IPS DF 19.7 (cell line): ENCODE data around the gene ABCA2.
"Not testable (repeated sequence)": the region's sequence is repeated elsewhere in the genome, so short reads cannot be mapped to it uniquely, and the experiment has no call there.

Experiments
- DNase-seq: peaks from one replicate; pipeline ENCODE4 v3.0.0-alpha.2; 2013; ENCODE audit warnings: low read depth, low spot score

The ABCA2 gene

DNA sequence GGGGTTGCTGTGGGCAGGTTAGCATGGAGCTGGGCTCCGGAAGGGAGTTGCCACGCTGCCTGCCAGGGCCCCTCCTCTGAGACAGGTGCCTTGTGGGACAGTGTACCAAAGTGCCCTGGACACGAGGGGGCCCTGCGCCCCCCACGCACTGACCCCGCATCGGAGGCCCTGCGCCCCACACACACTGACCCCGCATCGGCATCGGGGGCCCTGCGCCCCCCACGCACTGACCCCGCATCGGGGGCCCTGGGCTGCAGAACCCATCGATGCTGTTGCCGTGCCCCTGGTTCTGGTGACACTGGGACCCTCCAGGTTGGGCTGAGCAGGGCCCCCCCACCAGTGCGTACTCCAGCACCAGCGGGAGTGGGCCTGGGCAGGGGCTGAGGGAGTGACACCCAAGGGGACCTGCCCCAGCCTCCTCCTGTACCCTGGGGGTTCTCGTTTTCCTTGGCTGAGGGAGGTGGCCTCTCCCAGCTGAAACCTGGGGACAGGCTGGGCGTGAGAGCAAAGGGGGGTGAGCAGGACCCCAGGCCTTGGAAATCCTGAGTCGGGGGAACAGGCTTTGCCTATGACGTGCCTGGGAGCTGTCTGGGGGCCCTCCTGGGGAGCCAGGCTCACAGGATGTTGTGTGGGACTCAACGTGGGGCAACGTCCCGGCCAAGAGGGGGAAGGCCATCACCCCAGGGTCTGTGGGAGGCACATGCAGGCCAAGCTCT lies 35.4 kb upstream of the ABCA2 start:
- no peak for DNase-seq

DNA sequence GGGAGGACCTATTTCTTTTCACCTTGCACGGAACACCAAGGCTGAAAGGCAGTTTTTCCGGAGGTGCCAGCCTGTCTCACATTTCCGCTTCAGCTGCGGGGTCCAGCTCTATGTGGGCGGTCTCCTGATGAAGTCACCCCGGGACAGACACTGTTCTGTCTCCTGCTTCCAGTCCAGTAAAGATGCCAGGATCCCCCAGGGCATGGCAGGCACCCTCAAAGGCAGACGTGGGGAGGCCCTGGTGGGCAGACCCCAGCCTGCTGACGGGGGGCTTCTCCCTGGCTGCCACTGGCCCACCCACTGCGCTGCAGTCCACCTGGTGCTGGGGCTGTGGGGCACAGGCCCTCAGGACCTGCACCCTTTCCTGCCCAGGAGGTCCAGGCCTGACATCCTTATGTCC lies 34.8 kb upstream of the ABCA2 start:
- not testable (repeated sequence) for DNase-seq

DNA sequence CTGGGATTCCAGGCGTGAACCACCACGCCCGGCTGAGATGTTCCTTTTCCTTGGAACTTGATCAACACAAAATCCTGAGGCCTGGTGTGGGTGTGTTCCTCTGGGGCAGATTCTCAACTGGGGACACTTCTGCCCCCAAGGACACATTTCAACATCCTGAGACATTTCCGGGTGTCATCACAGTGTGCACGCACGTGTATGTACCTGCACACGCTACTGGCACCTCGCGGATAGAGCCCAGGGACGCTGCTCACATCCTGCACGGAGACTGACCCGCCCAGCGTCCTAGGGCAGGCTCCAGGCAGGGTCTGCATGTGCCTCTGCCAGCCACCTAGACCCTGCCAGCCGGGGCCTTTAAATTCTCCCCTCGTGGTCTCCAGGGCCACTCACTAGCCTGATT lies 34.3 kb upstream of the ABCA2 start:
- DNase-seq: no peak

GRCh38 chr9:137058521-137059234 lies 30.6 kb upstream of the ABCA2 start:
- no peak for DNase-seq

DNA sequence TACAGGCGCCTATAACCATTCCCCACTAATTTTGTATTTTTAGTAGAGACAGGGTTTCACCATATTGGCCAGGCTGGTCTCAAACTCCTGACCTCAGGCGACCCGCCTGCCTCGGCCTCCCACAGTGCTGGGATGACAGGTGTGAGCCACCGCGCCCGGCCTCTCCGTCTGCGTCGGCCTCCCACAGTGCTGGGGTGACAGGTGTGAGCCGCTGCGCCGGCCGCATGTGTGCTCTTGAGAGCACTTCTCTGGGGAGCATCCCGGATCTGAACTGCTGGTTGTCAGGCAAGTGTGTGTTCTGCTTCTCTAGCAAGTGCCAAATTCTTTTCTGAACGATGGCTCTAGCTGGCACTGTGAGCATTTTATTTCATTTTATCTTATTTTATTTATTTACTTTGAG lies 29.5 kb upstream of the ABCA2 start:
- DNase-seq: no peak

DNA sequence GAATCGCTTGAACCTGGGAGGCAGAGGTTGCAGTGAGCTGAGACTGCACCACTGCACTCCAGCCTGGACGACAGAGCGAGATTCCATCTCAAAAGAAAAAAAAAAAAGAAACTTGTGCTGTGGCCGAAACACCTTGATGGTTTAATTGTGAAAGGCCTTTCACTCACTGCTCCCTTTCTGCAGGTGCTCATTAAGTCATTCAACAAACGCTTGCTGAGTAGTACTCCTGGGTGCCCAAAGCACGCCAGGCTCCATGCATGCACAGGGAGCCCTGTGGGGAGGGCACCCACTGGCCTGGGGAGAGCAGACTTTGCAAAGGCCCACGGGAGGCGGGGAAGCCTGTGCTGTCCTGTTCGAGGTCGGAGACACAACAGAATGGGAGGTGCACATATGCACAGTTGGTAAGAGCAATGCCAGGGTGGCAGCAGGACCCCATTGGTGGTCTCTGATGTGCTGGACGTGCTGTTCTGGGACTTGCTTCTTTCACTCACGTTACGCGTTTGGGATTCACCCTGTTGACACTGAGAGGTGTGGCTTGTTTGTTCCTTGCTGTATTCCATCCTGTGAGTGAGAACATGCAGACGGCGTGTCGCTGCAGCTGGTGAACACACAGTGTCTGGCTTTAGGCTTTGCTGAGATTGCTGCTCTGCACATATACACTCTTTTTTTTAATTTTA lies 28.8 kb upstream of the ABCA2 start:
- no peak for DNase-seq

- no peak for DNase-seq
These were observed 27.6 kb upstream of the ABCA2 start for GRCh38 chr9:137055385-137056364.

DNA sequence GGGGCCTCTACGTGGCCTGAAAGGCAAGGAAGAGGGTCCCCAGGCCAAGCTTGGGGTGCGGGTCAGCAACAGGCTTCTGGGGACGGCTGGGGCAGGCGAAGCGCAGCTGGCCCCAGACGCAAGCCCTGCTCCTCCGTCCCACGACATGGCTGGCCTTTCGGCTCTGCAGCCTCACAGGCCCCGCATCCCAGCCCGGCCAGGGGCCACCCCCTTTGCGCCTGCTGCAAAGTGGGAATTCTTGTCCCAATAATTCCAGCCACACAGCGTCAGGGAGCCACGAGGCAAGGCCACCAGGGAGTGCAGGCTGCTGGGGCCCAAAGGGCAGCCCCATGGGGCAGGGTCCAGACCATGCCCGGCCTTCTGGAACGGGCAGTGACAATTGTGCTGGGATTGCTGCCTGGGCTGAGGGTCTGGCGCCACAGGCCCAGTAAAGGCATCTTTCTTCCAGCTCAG lies 26.9 kb upstream of the ABCA2 start:
- DNase-seq: no peak

- DNase-seq: no peak
These were observed 26.2 kb upstream of the ABCA2 start, which contains the start of gene ENTPD2 for GRCh38 chr9:137053944-137054931. ENTPD2 (minus strand) TSS chr9:137054061; CDS start chr9:137053997, 64 bp downstream.

GRCh38 chr9:137052998-137053943 lies 25.2 kb upstream of the ABCA2 start:
- DNase-seq: no peak

DNA sequence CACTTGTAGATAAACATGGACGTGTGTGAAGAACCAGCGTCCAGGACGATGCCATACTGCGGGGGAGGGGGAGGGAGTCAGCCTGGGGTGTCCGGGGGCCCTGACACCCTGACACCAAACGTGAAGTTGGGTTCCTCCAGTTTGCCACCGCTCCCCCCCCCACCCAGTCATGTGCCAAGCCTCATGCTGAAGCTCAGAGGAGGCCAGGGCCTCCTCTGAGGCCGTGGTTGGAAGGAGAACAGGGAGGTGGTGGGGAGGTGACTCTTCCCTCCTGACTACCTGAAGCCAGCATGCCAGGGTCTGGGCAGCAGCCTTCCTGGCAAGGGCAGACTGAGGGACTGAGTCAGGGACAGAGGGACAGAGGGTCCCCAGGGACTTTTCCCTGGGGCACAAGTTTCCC lies 24.3 kb upstream of the ABCA2 start:
- no peak for DNase-seq

DNA sequence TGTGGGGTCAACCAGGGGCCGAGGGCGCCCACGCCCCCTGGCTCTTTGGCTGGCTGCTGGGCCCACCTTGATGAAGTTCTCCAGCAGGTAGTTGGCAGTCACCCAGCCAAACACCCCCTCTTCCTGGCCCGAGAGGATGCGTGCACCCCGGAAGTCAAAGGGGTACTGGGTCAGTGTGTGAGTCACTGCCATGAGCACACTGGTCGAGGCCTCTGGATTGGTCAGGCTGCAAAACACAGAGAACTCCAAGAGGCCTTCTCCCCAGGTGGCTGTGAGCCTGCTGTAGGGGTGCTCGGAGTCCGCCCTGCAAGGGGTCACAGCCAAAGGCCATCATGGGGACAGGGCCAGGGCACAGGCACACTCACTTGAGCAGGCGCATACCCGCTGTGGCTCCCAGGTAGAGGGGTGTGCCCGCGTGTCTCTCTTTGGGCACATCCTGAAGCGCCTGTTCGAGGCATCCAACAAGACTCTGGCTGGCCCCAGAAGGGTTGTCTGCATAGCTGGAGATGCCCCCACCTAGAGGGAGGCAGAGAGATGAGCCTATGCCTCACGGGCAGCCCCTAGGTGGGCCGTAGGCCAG lies 23.2 kb upstream of the ABCA2 start:
- DNase-seq: no peak

DNA sequence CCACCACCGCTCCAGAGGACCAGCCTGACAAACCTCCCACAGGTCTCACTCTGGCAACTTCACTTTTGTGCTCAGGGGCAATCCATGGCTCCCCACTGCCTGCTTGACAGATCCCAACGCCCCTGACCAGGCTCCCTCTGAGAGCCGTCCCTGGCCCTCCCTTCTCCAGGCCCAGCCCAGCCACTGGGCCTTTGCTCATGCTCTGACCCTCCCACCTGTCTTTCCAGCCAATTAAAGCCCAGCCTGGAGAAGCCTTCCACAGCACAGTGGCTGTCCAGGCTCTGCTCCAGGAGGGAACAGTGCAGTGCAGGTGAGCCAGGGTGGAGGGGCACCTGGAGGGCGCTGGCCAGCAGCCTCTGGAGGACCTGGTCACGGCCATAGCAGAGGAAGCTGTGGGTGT lies 22.5 kb upstream of the ABCA2 start:
- DNase-seq: no peak

GRCh38 chr9:137049544-137050449 lies 21.8 kb upstream of the ABCA2 start:
- DNase-seq: no peak

DNA sequence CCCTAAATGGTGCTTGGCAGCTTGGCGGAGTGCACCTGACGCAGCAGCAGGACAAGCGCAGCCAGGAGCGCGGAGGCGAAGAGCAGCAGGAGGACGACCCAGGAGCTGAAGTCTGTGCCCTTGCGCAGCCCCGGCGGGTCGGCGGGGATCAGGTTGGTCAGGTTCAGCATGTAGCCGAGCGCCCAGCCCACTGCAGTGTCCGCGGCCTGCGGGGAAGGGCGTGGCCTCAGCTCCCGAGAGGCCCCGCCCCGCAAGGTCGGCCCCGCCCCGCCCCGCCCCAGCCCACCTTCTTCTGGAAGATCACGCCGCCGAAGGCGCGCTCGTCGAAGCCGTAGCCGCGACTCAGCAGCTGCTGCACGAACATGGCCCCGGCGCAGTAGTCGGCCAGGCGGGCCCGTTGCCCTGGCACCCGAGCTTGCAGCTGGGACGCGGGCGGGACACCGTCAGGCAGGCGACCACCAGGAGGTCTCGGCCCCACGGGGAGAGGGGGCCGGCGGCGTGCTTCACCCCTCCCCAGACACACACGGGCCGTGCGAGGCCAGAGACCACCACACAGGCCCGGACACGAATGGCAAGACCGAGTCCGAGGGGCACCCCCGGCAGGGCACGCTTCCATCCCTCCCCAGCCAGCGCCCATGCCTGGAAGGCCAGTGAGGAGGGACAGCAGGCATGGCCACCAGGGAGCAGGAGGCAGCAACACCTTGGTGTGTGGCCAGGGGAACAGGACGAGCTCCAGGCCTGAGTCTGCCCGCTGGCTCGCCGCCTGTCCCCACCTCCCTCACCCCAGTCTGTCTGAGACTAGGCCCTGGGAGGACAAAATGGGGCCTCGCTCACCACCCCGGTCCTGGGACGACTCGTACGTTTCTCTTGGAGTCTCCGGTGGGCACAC lies 20.9 kb upstream of the ABCA2 start:
- no peak for DNase-seq

- DNase-seq: no peak
These were observed 18.2 kb upstream of the ABCA2 start, which contains the start of gene NPDC1 for GRCh38 chr9:137046088-137046787. NPDC1 (minus strand) TSS chr9:137046177; CDS start chr9:137045989, 188 bp downstream.
